OCI-M1 (cell line): ENCODE results near the gene GLB1L3.
"Not testable (repeated sequence)": the region's sequence is repeated elsewhere in the genome, so short reads cannot be mapped to it uniquely, and the experiment has no call there.

Experiments
- DNase-seq: peaks from one replicate; lab custom pipeline; 2025; lab: John Stamatoyannopoulos, UW

Gene GLB1L3

DNA sequence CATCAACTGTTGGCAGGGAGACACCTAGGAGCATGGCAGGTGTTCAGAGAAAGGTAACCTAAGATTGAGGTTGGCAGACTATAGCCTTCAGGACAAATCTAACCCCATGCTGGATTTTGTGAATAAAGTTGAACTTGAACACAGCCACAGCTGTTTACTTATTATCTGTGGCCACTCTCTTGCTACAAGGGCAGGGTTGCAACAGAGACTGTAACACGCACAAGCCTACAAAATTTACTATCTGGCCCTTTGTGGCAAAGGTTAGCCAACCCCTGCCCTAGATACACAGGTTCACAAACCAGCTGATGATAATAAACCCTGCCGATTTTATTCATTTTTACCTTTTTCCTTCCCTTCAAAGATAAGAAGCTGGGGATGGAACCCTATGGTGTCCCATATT is 25.5 kb upstream of the GLB1L3 start:
- no peak for DNase-seq

DNA sequence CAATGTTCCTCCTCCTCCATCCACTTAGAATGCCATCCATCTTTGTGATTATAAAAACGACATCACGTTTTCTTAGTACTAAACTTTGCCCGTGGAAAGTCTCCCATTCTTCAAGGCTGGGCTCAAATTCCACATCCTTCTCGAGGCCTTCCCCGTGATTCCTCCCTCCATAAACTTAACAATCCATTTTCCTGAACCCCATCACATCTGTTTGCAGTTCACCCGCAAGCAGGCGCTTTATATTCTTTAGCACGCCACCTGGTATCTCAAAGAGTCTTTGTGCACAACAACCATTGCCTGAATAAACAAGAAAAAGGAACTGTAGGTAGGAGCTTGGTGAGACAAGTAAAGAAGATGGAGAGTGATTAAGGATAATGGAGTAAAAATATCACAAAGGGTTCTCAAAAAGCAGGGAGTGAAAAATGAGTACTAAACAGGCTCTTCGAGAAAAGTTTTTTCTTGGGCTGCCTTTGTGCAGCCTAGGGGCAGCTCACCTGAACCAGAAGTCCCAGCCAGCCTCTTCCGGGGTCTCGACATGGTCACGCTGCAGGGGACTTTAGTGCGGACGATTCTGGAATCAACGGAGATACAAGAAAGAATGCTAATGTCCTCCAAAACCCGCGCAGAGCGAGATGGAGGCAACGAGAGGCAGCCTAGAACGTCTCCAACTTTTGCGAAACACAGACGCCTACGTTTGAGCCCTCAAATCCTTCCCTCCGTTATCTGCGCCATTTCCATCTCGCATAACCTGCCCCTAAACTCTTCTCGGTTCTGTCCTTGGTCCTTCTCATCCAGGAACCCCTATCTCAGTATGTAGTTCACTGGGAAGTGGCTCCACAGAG is 23.6 kb upstream of the GLB1L3 start:
- peak; percentile 85 for DNase-seq

DNA sequence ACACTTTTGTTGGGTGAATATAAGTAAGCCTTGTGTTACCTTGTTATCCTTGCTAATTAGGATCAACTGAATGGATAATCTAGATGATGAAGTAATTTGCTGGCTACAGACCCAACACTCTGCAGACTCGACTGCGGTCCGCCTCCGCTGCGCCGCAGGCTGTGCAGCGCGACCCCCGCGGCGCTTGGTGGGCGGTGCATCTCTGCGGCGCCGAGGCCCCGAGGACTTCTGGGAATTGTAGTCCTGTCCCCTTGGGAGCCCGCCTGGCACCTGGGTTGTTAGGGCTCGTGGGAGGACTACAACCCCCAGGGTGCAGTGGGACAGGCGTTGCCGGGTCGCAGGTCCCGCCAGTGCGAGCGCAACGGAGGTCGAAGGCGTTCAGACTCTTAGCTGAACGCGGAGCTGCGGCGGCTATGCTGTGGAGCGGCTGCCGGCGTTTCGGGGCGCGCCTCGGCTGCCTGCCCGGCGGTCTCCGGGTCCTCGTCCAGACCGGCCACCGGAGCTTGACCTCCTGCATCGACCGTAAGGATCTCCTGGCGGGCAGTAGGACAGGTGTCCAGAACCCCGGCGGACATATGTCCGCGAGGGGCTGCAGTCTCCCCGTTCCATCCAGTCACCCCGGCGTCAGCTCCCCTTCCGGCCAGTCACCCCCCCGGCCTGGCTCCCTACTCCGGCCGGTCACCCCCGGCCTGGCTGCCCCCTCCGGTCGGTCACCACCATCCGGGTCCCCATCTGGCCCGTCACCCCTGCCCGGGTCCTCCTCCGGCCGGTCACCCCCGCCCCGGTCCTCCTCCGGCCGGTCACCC is 22.8 kb upstream of the GLB1L3 start, which contains the start of the genes ACAD8 and THYN1:
ACAD8 (plus strand) TSS at position 381 of the 806 bp plus-strand sequence; CDS start at position 414, 33 bp downstream.
THYN1 (minus strand) TSS at position 165 of the 806 bp plus-strand sequence. CDS start 470 bp downstream, outside the sequence.
- DNase-seq: peak; percentile 99

DNA sequence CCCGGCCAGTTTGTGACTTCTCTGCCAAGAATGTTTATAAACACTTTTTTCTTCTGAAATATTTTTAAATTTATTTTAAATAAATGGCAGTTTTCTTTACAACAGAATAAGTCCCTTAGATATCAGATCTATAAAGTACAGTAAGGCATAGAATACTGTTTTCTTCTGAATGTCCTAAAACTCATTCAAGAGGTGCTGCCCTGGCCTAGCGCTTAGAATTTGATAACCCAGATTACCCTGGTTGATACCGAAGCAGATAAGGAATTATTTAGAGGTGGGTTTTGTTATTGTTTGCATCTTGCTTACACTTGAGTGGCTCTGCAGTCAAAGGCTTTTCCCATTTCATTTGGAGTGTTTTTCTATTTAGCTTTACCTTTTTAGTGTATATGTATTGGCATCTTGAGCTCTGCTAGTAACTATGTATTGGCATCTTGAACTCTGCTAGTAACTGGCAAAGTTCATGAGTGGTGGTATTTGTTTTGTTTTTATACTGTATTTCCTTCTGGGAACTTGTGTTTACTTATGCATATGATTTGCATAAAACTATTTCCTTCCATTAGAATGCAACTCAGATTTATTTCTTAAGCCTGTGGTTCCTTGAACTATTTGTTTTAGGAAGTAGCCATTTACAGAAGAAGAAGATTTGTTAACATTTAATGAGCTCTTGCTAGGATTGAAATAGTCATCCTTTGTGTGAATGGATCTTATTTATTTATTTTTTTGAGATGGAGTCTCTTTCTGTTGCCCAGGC is 21.6 kb upstream of the GLB1L3 start:
- DNase-seq: peak; percentile 40

DNA sequence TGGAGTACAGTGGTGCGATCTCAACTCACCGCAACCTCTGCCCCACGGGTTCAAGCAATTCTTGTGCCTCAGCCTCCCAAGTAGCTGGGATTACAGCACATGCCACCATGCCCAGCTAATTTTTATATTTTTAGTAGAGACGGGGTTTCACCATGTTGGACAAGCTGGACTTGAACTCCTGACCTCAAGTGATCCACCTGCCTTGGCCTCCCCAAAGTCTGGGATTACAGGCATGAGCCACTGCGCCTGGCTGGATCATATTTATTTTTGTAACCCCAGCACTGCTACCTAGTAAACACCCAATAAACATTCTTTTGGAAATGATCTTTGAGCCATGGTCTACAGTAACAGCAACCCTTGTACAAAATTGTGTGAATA is 21.0 kb upstream of the GLB1L3 start:
- not testable (repeated sequence) for DNase-seq

DNA sequence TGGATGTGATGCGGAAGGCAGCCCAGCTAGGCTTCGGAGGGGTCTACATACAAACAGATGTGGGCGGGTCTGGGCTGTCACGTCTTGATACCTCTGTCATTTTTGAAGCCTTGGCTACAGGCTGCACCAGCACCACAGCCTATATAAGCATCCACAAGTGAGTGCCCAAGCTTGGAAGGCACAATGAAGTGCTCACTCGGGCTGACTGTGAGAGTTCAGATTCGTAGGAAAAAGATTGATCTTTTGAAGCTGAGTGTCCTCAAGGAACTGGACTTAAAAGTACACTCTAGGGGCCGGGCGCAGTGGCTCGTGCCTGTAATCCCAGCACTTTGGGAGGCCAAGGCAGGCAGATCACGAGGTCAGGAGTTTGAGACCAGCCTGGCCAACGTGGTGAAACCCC is 19.1 kb upstream of the GLB1L3 start:
- DNase-seq: no peak

DNA sequence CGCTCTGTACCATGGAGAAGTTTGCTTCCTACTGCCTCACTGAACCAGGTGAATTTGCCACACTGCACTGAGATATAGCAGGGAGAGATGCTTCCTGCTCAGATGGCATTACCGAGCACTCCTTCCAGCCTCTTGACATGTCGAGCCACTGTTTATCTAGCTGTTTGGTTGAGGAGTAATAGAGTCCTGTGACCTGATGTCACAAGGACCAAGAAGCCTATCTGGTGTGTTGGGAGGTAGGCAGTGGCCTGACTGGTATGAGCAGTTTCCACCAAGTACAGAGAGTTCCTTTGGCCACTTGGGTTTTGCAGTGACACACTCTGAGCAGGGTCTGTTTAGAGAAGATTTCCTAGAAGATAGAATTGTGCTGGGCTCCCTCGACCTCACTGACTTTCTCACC is 17.6 kb upstream of the GLB1L3 start:
- no peak for DNase-seq

DNA sequence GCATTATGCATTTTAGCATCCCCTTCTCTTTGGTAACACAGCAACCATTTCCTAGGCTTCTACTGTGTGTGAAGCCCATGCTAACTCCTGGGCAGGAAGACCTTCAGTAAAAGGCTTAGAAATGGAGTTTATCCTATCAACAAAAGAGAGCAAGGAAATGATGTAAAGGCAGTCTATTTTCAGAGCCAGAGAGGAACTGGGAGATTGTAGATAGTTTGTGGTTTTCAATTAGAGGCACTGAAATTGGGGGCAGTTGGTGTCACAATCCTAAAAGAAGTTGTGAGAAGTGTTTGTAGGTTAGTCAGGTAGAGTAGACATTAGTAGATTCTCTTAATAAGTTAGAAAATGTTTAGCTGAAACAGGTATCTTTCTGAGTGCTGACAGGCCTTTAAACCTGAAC is 15.7 kb upstream of the GLB1L3 start:
- DNase-seq: peak; percentile 83

DNA sequence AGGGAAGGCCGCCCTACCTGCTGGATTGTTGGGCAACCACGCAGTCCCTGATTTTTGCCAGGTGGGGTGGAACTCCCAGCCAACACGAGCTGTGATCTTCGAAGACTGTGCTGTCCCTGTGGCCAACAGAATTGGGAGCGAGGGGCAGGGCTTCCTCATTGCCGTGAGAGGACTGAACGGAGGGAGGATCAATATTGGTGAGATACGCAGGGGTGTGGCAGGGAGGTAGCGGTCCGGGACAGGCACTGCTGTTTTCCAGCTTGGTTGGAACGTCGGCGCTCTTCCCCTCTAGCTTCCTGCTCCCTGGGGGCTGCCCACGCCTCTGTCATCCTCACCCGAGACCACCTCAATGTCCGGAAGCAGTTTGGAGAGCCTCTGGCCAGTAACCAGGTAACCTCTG is 15.2 kb upstream of the GLB1L3 start:
- DNase-seq: no peak

DNA sequence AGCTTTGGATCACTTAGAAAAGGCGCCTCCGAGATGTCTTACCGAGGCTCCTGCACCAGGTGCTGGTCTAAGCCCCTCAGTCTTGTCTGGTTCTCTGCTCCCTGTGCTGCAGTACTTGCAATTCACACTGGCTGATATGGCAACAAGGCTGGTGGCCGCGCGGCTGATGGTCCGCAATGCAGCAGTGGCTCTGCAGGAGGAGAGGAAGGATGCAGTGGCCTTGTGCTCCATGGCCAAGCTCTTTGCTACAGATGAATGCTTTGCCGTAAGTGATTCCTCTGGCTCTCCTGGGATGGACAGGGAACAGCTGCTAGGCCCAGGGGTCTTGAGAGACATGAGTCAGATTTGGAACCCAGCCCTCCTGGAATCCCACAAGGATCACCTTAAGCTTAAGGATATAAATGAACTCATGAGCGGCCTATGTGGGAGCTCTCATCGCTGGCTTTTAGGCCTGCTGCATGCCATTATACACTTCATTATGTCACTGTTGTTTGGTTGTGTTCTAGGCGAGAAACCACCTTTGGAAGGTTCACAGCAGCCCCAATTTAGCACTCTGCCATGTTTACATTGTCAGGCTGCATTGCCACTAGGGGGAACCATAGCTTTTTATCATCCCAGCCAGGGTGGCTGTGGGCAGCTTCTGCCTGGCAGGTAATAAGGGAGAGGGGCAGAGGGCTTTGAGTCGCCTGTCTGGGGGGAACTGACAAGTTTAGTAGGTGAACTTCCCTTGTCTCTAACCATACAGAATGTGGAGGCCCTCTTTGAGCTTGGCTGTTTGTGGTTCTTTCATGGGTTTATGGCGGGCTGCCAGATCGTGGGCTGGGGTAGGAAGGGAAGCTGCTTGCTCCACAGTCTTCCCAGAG is 14.3 kb upstream of the GLB1L3 start:
- DNase-seq: peak; percentile 72

DNA sequence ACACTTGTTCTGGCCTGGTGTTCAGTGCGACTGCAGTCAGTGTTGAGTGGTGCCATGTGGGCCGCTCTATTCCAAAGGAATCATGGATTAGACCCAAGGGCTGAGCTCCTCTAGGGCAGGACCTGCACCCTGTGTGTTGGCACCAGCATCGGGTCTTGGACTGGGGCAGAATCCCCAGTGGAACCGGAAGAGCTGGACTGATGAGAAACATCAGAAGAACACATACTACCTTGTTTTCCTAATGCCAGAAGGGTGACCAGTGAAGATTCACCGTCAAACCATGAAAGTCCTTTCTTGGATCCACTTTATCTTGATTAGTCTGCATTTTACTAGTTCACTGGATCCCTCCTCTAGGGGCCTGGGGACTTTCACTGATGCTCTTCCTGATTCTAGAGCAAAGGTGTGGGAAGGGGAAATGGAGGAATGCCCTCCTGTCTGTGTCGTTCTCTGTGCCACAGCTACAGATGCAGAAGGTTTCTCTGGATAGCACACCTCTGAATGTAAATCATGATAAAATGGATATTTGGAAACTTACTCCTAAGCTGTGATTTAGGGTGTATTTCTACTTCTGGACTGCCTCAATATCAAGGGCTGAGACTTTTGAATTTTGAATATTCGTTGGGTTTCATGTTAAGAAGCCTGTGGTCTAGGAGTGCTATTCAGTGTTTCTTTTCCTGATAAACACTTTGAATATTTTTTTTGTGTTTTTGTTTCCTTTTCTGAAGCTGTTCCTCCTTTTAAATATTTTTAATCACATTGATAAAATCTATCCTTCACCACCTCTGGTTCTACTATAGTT is 11.0 kb upstream of the GLB1L3 start:
- no peak for DNase-seq

DNA sequence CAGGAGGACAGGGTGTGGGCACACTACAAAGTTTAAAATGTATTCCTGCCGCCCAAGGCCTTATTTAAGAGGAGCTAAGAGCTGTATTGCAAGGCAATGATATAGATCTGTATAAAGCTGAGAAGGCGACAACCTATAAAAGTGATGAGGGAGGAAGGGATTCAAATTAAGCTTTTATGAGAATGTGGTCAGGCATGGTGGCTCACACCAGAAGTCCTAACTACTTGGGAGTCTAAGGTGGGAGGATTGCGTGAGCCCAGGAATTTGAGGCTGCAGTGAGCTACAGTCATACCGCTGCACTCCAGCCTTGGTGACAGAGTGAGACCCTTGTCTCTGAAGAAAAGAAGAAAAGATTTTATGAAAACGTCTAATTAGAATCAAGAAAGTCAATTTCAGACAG is 9.7 kb upstream of the GLB1L3 start:
- DNase-seq: no peak

DNA sequence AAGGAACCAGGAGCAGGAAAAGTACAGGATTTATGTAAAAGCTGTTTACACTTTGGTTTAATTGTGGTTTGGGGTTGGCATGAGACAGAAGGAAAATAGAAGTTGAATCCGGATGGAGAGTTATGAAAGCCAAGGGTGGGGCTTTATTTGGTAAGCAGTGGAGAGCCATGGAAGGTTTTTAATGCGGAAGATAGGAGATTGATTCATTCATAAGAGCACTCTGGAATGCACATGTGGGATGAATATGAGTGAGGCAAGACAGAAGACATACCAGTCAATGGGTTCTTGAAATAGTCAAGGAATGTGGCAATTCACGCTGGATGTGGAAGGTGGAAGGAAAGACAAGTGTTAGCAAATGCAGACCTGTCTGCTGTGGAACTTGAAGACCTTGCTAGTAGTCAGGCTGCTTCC is 9.3 kb upstream of the GLB1L3 start:
- DNase-seq: peak; percentile 30

DNA sequence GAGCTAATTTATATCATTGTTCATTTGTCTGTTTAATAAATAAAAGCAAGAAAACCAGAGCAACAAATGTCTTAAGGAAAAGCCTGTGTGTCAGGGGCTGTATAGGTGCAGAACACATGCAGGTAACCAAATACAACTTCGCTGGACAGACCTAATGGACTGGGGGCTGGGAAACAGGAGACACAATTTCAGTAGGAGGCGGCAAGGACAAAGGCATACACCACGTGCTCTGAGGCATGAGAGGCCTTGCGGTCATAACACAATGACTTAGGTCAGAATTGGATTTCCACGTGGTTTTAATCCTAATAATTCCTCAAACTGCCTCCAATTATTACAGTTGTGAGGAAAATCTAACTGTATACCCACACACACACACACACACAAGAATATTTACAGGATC is 8.7 kb upstream of the GLB1L3 start:
- DNase-seq: no peak

DNA sequence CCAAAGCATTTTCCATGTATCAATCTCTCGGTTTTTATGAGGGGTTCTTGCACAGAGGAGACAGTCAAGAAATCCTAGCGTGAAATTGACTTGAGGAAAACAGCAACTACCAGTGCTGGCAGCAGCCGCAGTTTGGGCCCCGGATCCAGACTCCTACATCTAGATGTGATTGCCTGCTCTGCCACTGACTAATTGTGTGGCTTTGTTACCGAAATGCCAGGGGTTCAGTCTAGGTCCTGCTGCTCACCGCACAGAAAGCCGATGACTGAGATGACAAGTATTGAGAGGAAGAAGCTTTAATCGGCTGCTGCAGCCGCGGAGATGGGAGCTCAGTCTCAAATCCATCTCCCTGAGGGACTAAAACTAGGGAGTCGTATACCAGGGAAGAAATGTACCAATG is 8.2 kb upstream of the GLB1L3 start:
- no peak for DNase-seq

DNA sequence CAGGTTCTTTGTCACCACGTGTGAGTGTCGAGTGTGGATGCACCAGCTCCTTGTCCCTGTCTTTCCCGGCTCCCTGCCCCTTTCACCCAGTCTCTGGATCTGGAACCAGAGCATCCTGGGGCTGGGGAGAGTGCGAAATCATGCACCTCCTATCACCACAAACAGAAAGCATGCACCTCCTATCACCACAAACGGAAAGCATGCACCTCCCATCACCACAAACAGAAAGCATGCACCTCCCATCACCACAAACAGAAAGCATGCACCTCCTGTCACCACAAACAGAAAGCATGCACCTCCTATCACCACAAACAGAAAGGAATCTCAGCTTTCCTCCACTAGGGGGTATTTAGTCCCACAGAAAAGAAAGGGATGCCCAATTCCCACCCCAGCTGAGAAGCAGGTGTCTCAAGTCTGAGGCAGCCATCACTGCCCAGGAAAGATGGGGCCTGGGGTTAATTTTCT is 5.9 kb upstream of the GLB1L3 start:
- peak; percentile 52 for DNase-seq

DNA sequence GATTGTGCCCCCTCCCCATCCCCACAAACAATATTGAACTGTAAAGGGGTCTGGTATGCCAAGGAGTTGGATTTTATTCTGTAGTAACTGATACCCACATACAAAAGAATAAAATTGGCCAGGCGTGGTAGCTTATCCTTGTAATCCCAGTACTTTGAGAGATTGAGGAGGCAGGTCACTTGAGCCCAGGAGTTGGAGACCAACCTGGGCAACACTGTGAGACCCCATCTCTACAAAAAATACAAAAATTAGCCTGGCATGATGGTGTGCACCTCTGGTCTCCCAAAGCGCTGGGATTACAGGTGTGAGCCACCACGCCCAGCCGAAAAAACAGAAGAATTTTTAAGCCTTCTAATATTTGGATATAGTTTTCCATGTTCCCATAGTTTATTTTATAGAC is 4.2 kb upstream of the GLB1L3 start:
- DNase-seq: no peak

DNA sequence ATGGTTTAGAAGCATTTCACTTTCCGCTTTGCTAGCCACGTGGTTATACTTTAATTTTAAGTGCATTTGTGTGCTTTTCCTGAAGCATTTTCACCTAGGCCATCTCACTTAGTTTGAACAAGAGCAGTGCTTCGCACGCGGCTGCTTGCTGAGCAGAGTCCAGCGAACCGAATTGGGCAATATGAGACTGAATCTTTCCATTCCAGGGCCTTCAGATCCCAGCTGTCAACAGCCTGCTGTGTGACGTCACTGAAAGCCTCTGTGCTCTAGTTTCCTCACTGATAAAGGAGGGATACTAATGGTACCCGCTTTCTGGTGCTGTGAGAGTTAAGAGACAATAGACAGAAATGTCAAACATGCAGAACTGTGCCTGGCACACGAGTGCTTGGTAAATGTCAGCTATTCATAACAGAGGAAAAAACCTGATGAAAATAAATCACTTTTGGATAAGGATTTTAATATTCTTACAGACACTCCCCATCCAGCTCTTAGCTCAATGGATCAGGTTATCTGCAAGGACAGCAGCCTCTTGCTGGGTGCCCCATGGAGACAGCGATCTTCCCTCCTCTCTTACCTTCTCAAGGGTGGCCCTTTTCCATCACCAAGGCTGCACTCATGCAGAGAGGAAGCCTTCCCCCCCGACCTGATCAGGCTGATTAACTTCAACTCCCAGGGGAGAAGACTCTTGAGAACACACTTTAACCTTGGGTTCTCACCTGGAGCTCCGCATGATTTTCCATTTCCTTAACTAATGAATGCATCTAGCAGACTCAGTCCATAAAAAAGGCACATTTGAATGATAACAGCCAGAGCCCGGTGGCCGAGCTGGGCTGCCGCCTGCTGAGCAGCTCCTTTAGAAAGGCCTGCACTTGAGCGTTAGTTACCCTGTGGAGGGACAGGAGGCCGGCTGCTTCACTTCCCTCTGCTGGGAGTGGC is 3.5 kb upstream of the GLB1L3 start:
- no peak for DNase-seq

DNA sequence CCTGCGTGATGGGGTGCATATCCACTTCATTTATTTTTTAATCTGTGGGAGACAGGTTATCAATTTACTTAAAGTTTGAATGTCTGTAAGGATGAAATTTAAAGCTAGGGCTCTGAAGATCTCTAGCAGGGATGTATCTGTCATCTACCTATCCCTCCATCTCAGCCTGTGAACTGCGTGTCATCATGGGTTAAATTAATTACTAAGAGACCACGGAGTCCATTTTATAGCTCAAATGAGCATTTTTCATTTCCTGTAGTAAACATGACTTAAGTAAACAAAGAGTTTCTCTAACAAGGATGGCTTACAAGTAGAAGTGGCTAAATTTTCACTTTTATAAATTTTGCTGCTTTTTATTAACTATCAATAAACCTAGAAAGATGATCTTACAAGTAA is 2.9 kb upstream of the GLB1L3 start:
- no peak for DNase-seq
